IMR-90 (cell line): ENCODE results near the gene EXOC6B. TPM values are rescaled to one million over a fixed set of nuclear protein-coding genes. Genes with fewer than 3 reads are reported as not detected.

Experiments
- ATAC-seq: fragments of 200-7000 bp; cut with Tn5 transposase; 2 replicates; pipeline ENCODE4 v1.9.1; 2020; ENCODE audit warnings: low read depth, mild to moderate bottlenecking, moderate library complexity
- BruUV-seq: library from RNA; stranded (reverse); fragments of 400-500 nt; replicated peaks from 2 replicates; lab custom pipeline; 2021; lab: Mats Ljungman, UMichigan
- CTCF ChIA-PET: fragments of 300-600 bp; formaldehyde crosslinking; extraction: SDS; loops from one replicate; lab custom pipeline; 2021; ENCODE audit warnings: antibody characterized with exemption; lab: Yijun Ruan, JAX
- POLR2A ChIA-PET: fragments of 300-600 bp; sonication (Branson Sonifier 250); formaldehyde crosslinking; loops from one replicate; lab custom pipeline; 2022; ENCODE audit warnings: antibody characterized with exemption; ENCODE audit not compliant: unreplicated experiment; lab: Charles Lee
- DNase-seq: peaks from one replicate; pipeline ENCODE4 v3.0.0; 2013
- H2AFZ ChIP-seq: replicated peaks from 2 replicates; pipeline ENCODE3; 2013; ENCODE audit warnings: low read length, mild to moderate bottlenecking; ENCODE audit not compliant: poor library complexity
- H2AK5ac ChIP-seq: 2 replicates; pipeline ENCODE4 v1.6.1; 2013; ENCODE audit warnings: low read depth, low read length, inconsistent platforms
- H2AK9ac ChIP-seq: replicated peaks from 2 replicates; pipeline ENCODE3; 2013; ENCODE audit warnings: mild to moderate bottlenecking, low read depth, low read length, moderate library complexity; ENCODE audit not compliant: poor library complexity
- H2BK120ac ChIP-seq: 2 replicates; pipeline ENCODE4 v1.6.1; 2013; ENCODE audit warnings: low read depth, low read length, inconsistent platforms
- H2BK15ac ChIP-seq: 3 replicates; pipeline ENCODE4 v1.6.1; 2013; ENCODE audit warnings: low read depth, low read length, inconsistent platforms
- H2BK20ac ChIP-seq: 2 replicates; pipeline ENCODE4 v1.6.1; 2013; ENCODE audit warnings: low read depth, mild to moderate bottlenecking, inconsistent platforms, low read length, moderate library complexity
- H2BK5ac ChIP-seq: 2 replicates; pipeline ENCODE4 v1.6.1; 2013; ENCODE audit warnings: mild to moderate bottlenecking, low read depth, low read length, inconsistent platforms; ENCODE audit not compliant: poor library complexity, severe bottlenecking
- H3K14ac ChIP-seq: replicated peaks from 2 replicates; pipeline ENCODE4 v1.6.1; 2013; ENCODE audit warnings: low read depth, low read length, inconsistent platforms
- H3K18ac ChIP-seq: 2 replicates; pipeline ENCODE4 v1.6.1; 2013; ENCODE audit warnings: low read depth, low read length, control low read depth
- H3K23ac ChIP-seq: 2 replicates; pipeline ENCODE4 v1.6.1; 2013; ENCODE audit warnings: low read depth, low read length, inconsistent platforms
- H3K27ac ChIP-seq: 2 replicates; pipeline ENCODE4 v1.5.1; 2013; ENCODE audit warnings: mild to moderate bottlenecking, control low read depth, low read length; ENCODE audit not compliant: insufficient read depth
- H3K27me3 ChIP-seq: 2 replicates; pipeline ENCODE4 v1.6.1; 2013; ENCODE audit warnings: low read length; ENCODE audit not compliant: control insufficient read depth, insufficient read depth
- H3K36me3 ChIP-seq: 2 replicates; pipeline ENCODE4 v1.6.1; 2013; ENCODE audit warnings: low read length, mixed read lengths; ENCODE audit not compliant: control insufficient read depth, insufficient read depth
- H3K4ac ChIP-seq: 2 replicates; pipeline ENCODE4 v1.6.1; 2013; ENCODE audit warnings: low read depth, low read length, inconsistent platforms
- H3K4me1 ChIP-seq: 2 replicates; pipeline ENCODE4 v1.6.1; 2013; ENCODE audit warnings: low read length, mixed read lengths; ENCODE audit not compliant: control insufficient read depth, insufficient read depth
- H3K4me2 ChIP-seq: 2 replicates; pipeline ENCODE4 v1.6.1; 2013; ENCODE audit warnings: low read depth, mild to moderate bottlenecking, control low read depth, low read length, moderate library complexity
- H3K4me3 ChIP-seq: 2 replicates; pipeline ENCODE4 v1.5.1; 2013; ENCODE audit warnings: low read depth, mild to moderate bottlenecking, control low read depth, low read length, moderate library complexity; ENCODE audit not compliant: insufficient read depth
- H3K56ac ChIP-seq: 2 replicates; pipeline ENCODE4 v1.6.1; 2013; ENCODE audit warnings: low read length, inconsistent platforms; ENCODE audit not compliant: insufficient read depth; ENCODE audit errors: extremely low read depth
- H3K79me1 ChIP-seq, 2 experiments: 2 replicates each; pipeline ENCODE4 v1.6.1; 2013; ENCODE audit warnings: low read length in 2 of 2, inconsistent platforms in 1 of 2, low read depth in 1 of 2
- H3K9ac ChIP-seq: 2 replicates; pipeline ENCODE4 v1.6.1; 2013; ENCODE audit warnings: low read depth, low read length, control low read depth
- H3K9me1 ChIP-seq: 2 replicates; pipeline ENCODE4 v1.6.1; 2013; ENCODE audit warnings: low read length, inconsistent platforms; ENCODE audit not compliant: insufficient read depth
- H3K9me3 ChIP-seq: 2 replicates; pipeline ENCODE4 v1.6.1; 2013; ENCODE audit warnings: low read length; ENCODE audit not compliant: control insufficient read depth, insufficient read depth
- H4K20me1 ChIP-seq: 2 replicates; pipeline ENCODE4 v1.6.1; 2013; ENCODE audit warnings: low read length, inconsistent platforms; ENCODE audit not compliant: insufficient read depth
- H4K5ac ChIP-seq: 2 replicates; pipeline ENCODE4 v1.6.1; 2013; ENCODE audit warnings: mild to moderate bottlenecking, low read depth, low read length, control low read depth
- H4K8ac ChIP-seq, 2 experiments: 2 replicates each; pipeline ENCODE4 v1.6.1; 2013; ENCODE audit warnings: low read depth in 2 of 2, low read length in 2 of 2, control low read depth in 1 of 2, inconsistent platforms in 1 of 2
- H4K91ac ChIP-seq: 2 replicates; pipeline ENCODE4 v1.6.1; 2013; ENCODE audit warnings: low read depth, low read length, inconsistent platforms; ENCODE audit not compliant: insufficient read depth
- WGBS, 2 experiments: methylation state at CpG; one replicate each; pipeline versions ENCODE4 v1.1.5 to v1.1.7; 2013; ENCODE audit warnings: missing lambda C conversion rate in 2 of 2; ENCODE audit not compliant: insufficient read length in 1 of 2; ENCODE audit errors: extremely low coverage in 2 of 2; 5-methylcytosine and 5-hydroxymethylcytosine counted together
- dilution Hi-C: fragments of 300-500 bp; cut with HindIII; formaldehyde crosslinking; loops from one replicate; pipeline ENCODE4 v1.14.3; 2018; ENCODE audit warnings: low sequenced_read_pairs; ENCODE audit not compliant: unreplicated experiment
- in situ Hi-C: fragments of 300-500 bp; cut with MboI; formaldehyde crosslinking; loops from 3 replicates; pipeline ENCODE4 v1.14.3; 2019; ENCODE audit warnings: low sequenced_read_pairs, inconsistent platforms, mixed read lengths
- intact Hi-C: fragments of 100-400 bp; cut with micrococcal nuclease; formaldehyde crosslinking; loops from 2 replicates; pipeline ENCODE4 v1.10.0; 2022
- polyA plus RNA-seq, 3 experiments: library from polyadenylated mRNA; depleted of rRNA; stranded (reverse); fragments of >200 nt; gene quantifications; 2 replicates each; pipeline ENCODE4 v1.2.3, GENCODE V29; 2012; ENCODE audit warnings: low replicate concordance in 1 of 3
- total RNA-seq: library from RNA; depleted of rRNA; stranded (reverse); fragments of >200 nt; gene quantifications from 2 replicates; pipeline ENCODE4 v1.2.3, GENCODE V29; 2012
- TF ChIP-seq, protein P1 (sequence below): fragments of 150-350 bp; IDR thresholded peaks from 2 replicates; pipeline ENCODE4 v1.6.1; 2017; ENCODE audit warnings: mild to moderate bottlenecking, antibody characterized with exemption, low read length, low read depth

The EXOC6B gene
- total and polyA plus RNA-seq, 2 of the 4 experiments (the other 2 are of a cell fraction), result 10.2 to 29.4 TPM

DNA sequence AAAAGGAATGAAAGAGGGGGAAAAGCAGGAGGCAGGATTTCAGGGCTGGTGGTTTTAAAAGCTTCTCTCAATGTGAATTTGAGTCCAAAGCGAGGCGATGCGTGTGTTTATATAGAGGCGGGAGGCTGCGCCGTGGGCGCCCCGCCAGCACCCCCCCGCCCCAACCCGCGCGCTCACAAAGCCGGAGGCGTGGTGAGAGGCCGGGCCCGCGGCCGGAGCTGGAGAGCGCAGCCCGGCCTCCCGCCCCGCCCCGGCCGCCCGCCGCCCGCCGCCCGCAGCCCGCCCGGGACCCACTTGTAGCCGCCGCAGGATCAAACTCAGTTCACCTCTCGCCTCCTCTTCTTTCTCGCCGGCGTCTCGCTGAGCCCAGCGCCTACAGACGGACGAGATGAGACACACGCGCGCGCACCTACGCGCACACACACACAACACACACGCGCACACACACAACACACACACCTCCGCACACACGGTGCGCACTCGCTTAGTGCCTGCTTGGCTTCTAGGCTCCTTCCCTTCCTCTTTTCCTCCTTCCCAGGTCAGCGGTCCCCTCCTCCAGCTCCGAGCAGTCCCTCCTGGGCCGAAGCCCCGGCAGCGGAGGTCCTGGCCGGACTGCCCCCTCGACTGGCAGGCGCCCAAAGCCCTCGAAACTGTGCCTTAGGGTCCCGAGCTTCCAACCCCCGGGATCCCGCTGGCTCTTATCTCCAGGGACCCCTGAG is 676.8 kb downstream of the EXOC6B start:
- Histone ChIP-seq H4K5ac (no peak overlapping the region), H3K56ac (no peak overlapping the region), H3K36me3 (no peaks in the 10 kb centered on the region), H3K27ac (no peak overlapping the region), H4K91ac (no peak overlapping the region), H3K4me1 (peaks cover 14% of the 10 kb centered on the region; the same call in 1 of the 2 replicates), H3K18ac (no peak overlapping the region), H3K4ac (no peak overlapping the region), H2BK20ac (no peak overlapping the region), H4K20me1 (peaks cover 5% of the 10 kb centered on the region; the same call in 1 of the 2 replicates), H2AK9ac (no peak overlapping the region), H3K9me1 (no peaks in the 10 kb centered on the region), H3K9ac (no peak overlapping the region), H3K79me1 (no peaks in the 10 kb centered on the region), H2AFZ (peak overlapping the region; percentile 80), H2BK15ac (no peak overlapping the region), H4K8ac (no peak overlapping the region), H2BK120ac (no peak overlapping the region), H3K4me3 (peak overlapping the region; percentile 64), H3K27me3 (peaks cover 88% of the 10 kb centered on the region), H3K23ac (peak overlapping the region; percentile 29), H3K14ac (no peak overlapping the region), H3K4me2 (peak overlapping the region; percentile 98), H2AK5ac (no peak overlapping the region), H3K9me3 (peaks cover 9% of the 10 kb centered on the region), H2BK5ac (no peak overlapping the region)
- ChIA-PET CTCF (interaction anchor here (0.6 to 0.7 kb wide), 2 partner anchors 539 to 817 kb away, joined by 3 to 4 read pairs; partner anchors contain the start of gene ZNF638), POLR2A (interaction anchor here (0.6 kb wide), 1 partner anchor 388 kb away, joined by 5 read pairs; no protein-coding TSS in a partner anchor)
- intact Hi-C loops (no loop called here), in situ Hi-C loops (no loop called here), dilution Hi-C loops (no loop called here)
- DNase-seq, result peak; percentile 10
- 3% methylated on average over 20 of the region's 65 CpGs; no CpG with 5 or more reads in 1 of the 2 experiments for WGBS, 2 experiments
- peak; percentile 64 for ATAC-seq
- TF ChIP-seq, protein P1, sequence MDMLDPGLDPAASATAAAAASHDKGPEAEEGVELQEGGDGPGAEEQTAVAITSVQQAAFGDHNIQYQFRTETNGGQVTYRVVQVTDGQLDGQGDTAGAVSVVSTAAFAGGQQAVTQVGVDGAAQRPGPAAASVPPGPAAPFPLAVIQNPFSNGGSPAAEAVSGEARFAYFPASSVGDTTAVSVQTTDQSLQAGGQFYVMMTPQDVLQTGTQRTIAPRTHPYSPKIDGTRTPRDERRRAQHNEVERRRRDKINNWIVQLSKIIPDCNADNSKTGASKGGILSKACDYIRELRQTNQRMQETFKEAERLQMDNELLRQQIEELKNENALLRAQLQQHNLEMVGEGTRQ, result no peak
- no TSS peak for BruUV-seq
